Measurements from ENCODE around the gene TTBK1.

DNA sequence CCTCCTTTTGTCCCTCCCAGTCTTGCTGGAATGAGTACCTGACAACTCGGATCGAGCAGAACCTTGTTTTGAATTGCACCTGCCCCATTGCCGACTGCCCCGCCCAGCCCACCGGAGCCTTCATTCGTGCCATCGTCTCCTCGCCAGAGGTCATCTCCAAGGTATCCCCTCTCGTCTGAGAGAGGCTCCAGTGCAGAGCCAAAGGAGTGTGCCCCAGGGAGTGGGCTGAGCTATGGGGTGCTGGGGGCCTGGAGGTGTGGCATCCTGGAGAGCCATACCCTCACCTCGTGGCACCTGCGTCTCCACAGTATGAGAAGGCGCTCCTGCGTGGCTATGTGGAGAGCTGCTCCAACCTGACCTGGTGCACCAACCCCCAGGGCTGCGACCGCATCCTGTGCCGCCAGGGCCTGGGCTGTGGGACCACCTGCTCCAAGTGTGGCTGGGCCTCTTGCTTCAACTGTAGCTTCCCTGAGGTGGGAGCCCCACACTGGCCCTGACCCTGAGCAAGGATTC lies 22.8 kb upstream of the TTBK1 start:
- TF ChIP-seq YY1 (IDR thresholded peaks at IDR 0.05; ENCODE audit: low read depth) (no peak), EP300 (IDR thresholded peaks at IDR 0.05; ENCODE audit: borderline replicate concordance) (no peak), FOXM1 (IDR thresholded peaks at IDR 0.05; ENCODE audit: borderline replicate concordance, low read depth) (no peak), CEBPB (IDR thresholded peaks at IDR 0.05) (no peak), ZBTB7A (IDR thresholded peaks at IDR 0.05; ENCODE audit: low read depth) (no peak), EGR1 (IDR thresholded peaks at IDR 0.05) (no peak), TAF1 (IDR thresholded peaks at IDR 0.05; ENCODE audit: low read depth) (no peak), TCF12 (IDR thresholded peaks at IDR 0.05; ENCODE audit: low read depth) (no peak), CREB1 (IDR thresholded peaks at IDR 0.05; ENCODE audit: low read depth) (no peak), REST (IDR thresholded peaks at IDR 0.05; ENCODE audit: low read depth) (no peak), TEAD4 (IDR thresholded peaks at IDR 0.05) (no peak), NFIC (IDR thresholded peaks at IDR 0.05) (no peak)
- TF ChIP-seq, protein P1, sequence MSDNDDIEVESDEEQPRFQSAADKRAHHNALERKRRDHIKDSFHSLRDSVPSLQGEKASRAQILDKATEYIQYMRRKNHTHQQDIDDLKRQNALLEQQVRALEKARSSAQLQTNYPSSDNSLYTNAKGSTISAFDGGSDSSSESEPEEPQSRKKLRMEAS (IDR thresholded peaks at IDR 0.05): no peak

Data from Ishikawa (cell line).